Natural killer cell treated with Interleukin-12 subunit alpha and Interleukin-12 subunit beta and Interleukin-15 and Interleukin-18, amount 100 ng/mL, for 72 hours (primary cell): Measurements from ENCODE around the gene CD59. TPM values are rescaled to one million over a fixed set of nuclear protein-coding genes. Genes with fewer than 3 reads are reported as not detected.
"Not testable (repeated sequence)": the region's sequence is repeated elsewhere in the genome, so short reads cannot be mapped to it uniquely, and the experiment has no call there.

Source experiments
- ATAC-seq, 2 donors: fragments of 150-1000 bp; cut with Tn5 transposase in 1 of 2; sonication (Bioruptor Pico), chemical (Tn5 transposase) in 1 of 2; 2 replicates each; pipeline ENCODE4 v1.10.0; 2021
- DNase-seq: peaks from one replicate; pipeline ENCODE4 v3.0.0; 2022; ENCODE audit warnings: low spot score
- H3K27ac Mint-ChIP-seq, 2 donors: 1 replicate in 1 of 2; 2 replicates in 1 of 2; pipeline ENCODE4 v1.8.0; 2022; ENCODE audit warnings: mixed read lengths in 2 of 2, mild to moderate bottlenecking in 1 of 2, moderate library complexity in 1 of 2
- H3K27me3 Mint-ChIP-seq, 2 donors: 1 replicate in 1 of 2; 2 replicates in 1 of 2; pipeline ENCODE4 v1.8.0; 2022; ENCODE audit warnings: mixed read lengths in 2 of 2
- H3K36me3 Mint-ChIP-seq: one replicate; pipeline ENCODE4 v1.8.0; 2022; ENCODE audit warnings: mixed read lengths
- H3K4me1 Mint-ChIP-seq, 2 donors: 1 replicate in 1 of 2; 2 replicates in 1 of 2; pipeline ENCODE4 v1.8.0; 2022; ENCODE audit warnings: low read depth in 2 of 2, mixed read lengths in 2 of 2, mild to moderate bottlenecking in 1 of 2
- H3K4me3 Mint-ChIP-seq: one replicate; pipeline ENCODE4 v1.8.0; 2022; ENCODE audit warnings: mixed read lengths
- H3K9me3 Mint-ChIP-seq: 2 replicates; pipeline ENCODE4 v1.8.0; 2022; ENCODE audit warnings: mixed read lengths
- total RNA-seq, 2 donors: library from RNA; stranded (reverse); gene quantifications; one replicate each; pipeline ENCODE4 v1.2.3, GENCODE V29; 2022

CD59 gene
- total RNA-seq, 2 donors from 2014 or later = 15.5 to 23.2 TPM

GRCh38 chr11:33718440-33718839 lies 17.8 kb downstream of the CD59 start:
- no peaks in the 10 kb centered on the region for H3K27me3 Mint-ChIP-seq
- DNase-seq (no peak), ATAC-seq (no peak)
- no peak overlapping the region for H3K27ac Mint-ChIP-seq
- no peaks in the 10 kb centered on the region for H3K36me3 Mint-ChIP-seq
- H3K4me1 Mint-ChIP-seq = peaks cover 23 to 24% of the 10 kb centered on the region in 2 donors
- no peak overlapping the region for H3K4me3 Mint-ChIP-seq
- H3K9me3 Mint-ChIP-seq = no peaks in the 10 kb centered on the region

- no peak for DNase-seq
- ATAC-seq = no peak
- no peaks in the 10 kb centered on the region for H3K9me3 Mint-ChIP-seq
- no peak overlapping the region for H3K27ac Mint-ChIP-seq
- no peaks in the 10 kb centered on the region for H3K36me3 Mint-ChIP-seq
- no peak overlapping the region for H3K4me3 Mint-ChIP-seq
- H3K4me1 Mint-ChIP-seq = peaks cover under 1 to 2% of the 10 kb centered on the region in 2 donors
- H3K27me3 Mint-ChIP-seq = no peaks in the 10 kb centered on the region
Observed at GRCh38 chr11:33716243-33716642, 20.0 kb downstream of the CD59 start.

GRCh38 chr11:33713856-33714398 lies 22.3 kb downstream of the CD59 start:
- Mint-ChIP-seq H3K36me3 (no peaks in the 10 kb centered on the region), H3K4me3 (no peak overlapping the region), H3K27me3 (no peaks in the 10 kb centered on the region), H3K27ac (no peak overlapping the region), H3K9me3 (no peaks in the 10 kb centered on the region), H3K4me1 (no peaks in the 10 kb centered on the region)
- DNase-seq (no peak), ATAC-seq (no peak)

GRCh38 chr11:33713151-33713855 lies 22.9 kb downstream of the CD59 start:
- H3K9me3 Mint-ChIP-seq = no peaks in the 10 kb centered on the region
- no peaks in the 10 kb centered on the region for H3K36me3 Mint-ChIP-seq
- no peak overlapping the region for H3K4me3 Mint-ChIP-seq
- no peak for DNase-seq
- no peaks in the 10 kb centered on the region for H3K27me3 Mint-ChIP-seq
- ATAC-seq = no peak
- H3K27ac Mint-ChIP-seq = no peak overlapping the region
- no peaks in the 10 kb centered on the region for H3K4me1 Mint-ChIP-seq

- no peak overlapping the region for H3K4me3 Mint-ChIP-seq
- no peaks in the 10 kb centered on the region for H3K27me3 Mint-ChIP-seq
- H3K27ac Mint-ChIP-seq = no peak overlapping the region
- no peak for DNase-seq
- H3K4me1 Mint-ChIP-seq = no peaks in the 10 kb centered on the region
- H3K36me3 Mint-ChIP-seq = no peaks in the 10 kb centered on the region
- no peak for ATAC-seq
- H3K9me3 Mint-ChIP-seq = no peaks in the 10 kb centered on the region
Observed at GRCh38 chr11:33712436-33712835, 23.8 kb downstream of the CD59 start.

GRCh38 chr11:33709466-33709865 lies 26.8 kb downstream of the CD59 start:
- Mint-ChIP-seq H3K36me3 (no peaks in the 10 kb centered on the region), H3K27me3 (no peaks in the 10 kb centered on the region)
- DNase-seq = no peak

GRCh38 chr11:33708985-33709384 lies 27.2 kb downstream of the CD59 start:
- Mint-ChIP-seq H3K36me3 (no peaks in the 10 kb centered on the region), H3K27ac (no peak overlapping the region)
- no peak for ATAC-seq

More at GRCh38 chr11:33709466-33709865, 26.8 kb downstream of the CD59 start:
- H3K9me3 Mint-ChIP-seq = no peaks in the 10 kb centered on the region
- no peak overlapping the region for H3K27ac Mint-ChIP-seq
- no peak overlapping the region for H3K4me3 Mint-ChIP-seq
- H3K4me1 Mint-ChIP-seq = peaks cover 6 to 7% of the 10 kb centered on the region in 2 donors
- no peak for ATAC-seq

GRCh38 chr11:33707831-33708230 lies 28.4 kb downstream of the CD59 start:
- not testable (repeated sequence) for DNase-seq, H3K4me3 Mint-ChIP-seq, ATAC-seq, H3K9me3 Mint-ChIP-seq, H3K36me3 Mint-ChIP-seq, H3K27ac Mint-ChIP-seq, H3K27me3 Mint-ChIP-seq, H3K4me1 Mint-ChIP-seq

More at GRCh38 chr11:33708985-33709384, 27.2 kb downstream of the CD59 start:
- no peaks in the 10 kb centered on the region for H3K27me3 Mint-ChIP-seq
- H3K4me1 Mint-ChIP-seq = peaks cover 6 to 7% of the 10 kb centered on the region in 2 donors
- no peak for DNase-seq
- H3K9me3 Mint-ChIP-seq = no peaks in the 10 kb centered on the region
- no peak overlapping the region for H3K4me3 Mint-ChIP-seq

- no peaks in the 10 kb centered on the region for H3K9me3 Mint-ChIP-seq
- DNase-seq (no peak), ATAC-seq (no peak)
- peak overlapping the region in 1 of 2 donors; percentile 64 for H3K27ac Mint-ChIP-seq
- no peaks in the 10 kb centered on the region for H3K36me3 Mint-ChIP-seq
- no peaks in the 10 kb centered on the region for H3K27me3 Mint-ChIP-seq
- H3K4me1 Mint-ChIP-seq = peaks cover 6 to 7% of the 10 kb centered on the region in 2 donors
- H3K4me3 Mint-ChIP-seq = no peak overlapping the region
Observed at GRCh38 chr11:33706966-33707365, 29.3 kb downstream of the CD59 start.

- H3K9me3 Mint-ChIP-seq = no peaks in the 10 kb centered on the region
- H3K27me3 Mint-ChIP-seq = no peaks in the 10 kb centered on the region
- H3K36me3 Mint-ChIP-seq = no peaks in the 10 kb centered on the region
- peaks cover 7 to 8% of the 10 kb centered on the region in 2 donors for H3K4me1 Mint-ChIP-seq
- DNase-seq (no peak), ATAC-seq (no peak)
- H3K4me3 Mint-ChIP-seq = peak overlapping the region; percentile 15
- peak overlapping the region; percentile 56 to 64 for H3K27ac Mint-ChIP-seq
Observed at GRCh38 chr11:33706546-33706945, 29.7 kb downstream of the CD59 start.

GRCh38 chr11:33704240-33705002 lies 31.8 kb downstream of the CD59 start:
- H3K9me3 Mint-ChIP-seq = no peaks in the 10 kb centered on the region
- no peak overlapping the region for H3K27ac Mint-ChIP-seq
- peaks cover 19 to 21% of the 10 kb centered on the region in 2 donors for H3K4me1 Mint-ChIP-seq
- H3K36me3 Mint-ChIP-seq = no peaks in the 10 kb centered on the region
- H3K4me3 Mint-ChIP-seq = no peak overlapping the region
- no peak for DNase-seq
- no peak for ATAC-seq
- H3K27me3 Mint-ChIP-seq = peaks cover under 1 to 6% of the 10 kb centered on the region in 2 donors

GRCh38 chr11:33703788-33704187 lies 32.4 kb downstream of the CD59 start:
- peaks cover 19 to 21% of the 10 kb centered on the region in 2 donors for H3K4me1 Mint-ChIP-seq

GRCh38 chr11:33703234-33703633 lies 33.0 kb downstream of the CD59 start:
- Mint-ChIP-seq H3K36me3 (no peaks in the 10 kb centered on the region), H3K4me1 (peaks cover 19 to 21% of the 10 kb centered on the region in 2 donors), H3K4me3 (no peak overlapping the region), H3K27ac (no peak overlapping the region), H3K9me3 (no peaks in the 10 kb centered on the region), H3K27me3 (peaks cover 5 to 9% of the 10 kb centered on the region in 2 donors)
- DNase-seq (no peak), ATAC-seq (no peak)

More at GRCh38 chr11:33703788-33704187, 32.4 kb downstream of the CD59 start:
- H3K9me3 Mint-ChIP-seq = no peaks in the 10 kb centered on the region
- DNase-seq (no peak), ATAC-seq (no peak)
- H3K4me3 Mint-ChIP-seq = no peak overlapping the region
- H3K36me3 Mint-ChIP-seq = no peaks in the 10 kb centered on the region
- no peak overlapping the region for H3K27ac Mint-ChIP-seq
- H3K27me3 Mint-ChIP-seq = peaks cover 2 to 7% of the 10 kb centered on the region in 2 donors
